ENCODE measurements around the gene NHSL2.

The NHSL2 gene

GRCh38 chrX:72021975-72022374, 111.3 kb downstream of the NHSL2 start:
- DNase-seq, result peak; percentile 15

GRCh38 chrX:72023071-72023470, 112.4 kb downstream of the NHSL2 start:
- DNase-seq, result no peak

GRCh38 chrX:72025236-72025770, 114.7 kb downstream of the NHSL2 start:
- DNase-seq, result no peak

- no peak for DNase-seq
Observed at GRCh38 chrX:72026341-72027023, 115.8 kb downstream of the NHSL2 start.

- DNase-seq, result no peak
Observed at GRCh38 chrX:72027024-72027913, 116.6 kb downstream of the NHSL2 start.

- DNase-seq, result no peak
Observed at GRCh38 chrX:72027914-72028307, 117.3 kb downstream of the NHSL2 start.

- no peak for DNase-seq
Observed at GRCh38 chrX:72028701-72029470, 118.2 kb downstream of the NHSL2 start.

- DNase-seq, result no peak
Observed at GRCh38 chrX:72029483-72030411, 119.1 kb downstream of the NHSL2 start.

GRCh38 chrX:72030431-72030830, 119.8 kb downstream of the NHSL2 start:
- DNase-seq, result no peak

GRCh38 chrX:72031118-72031517, 120.5 kb downstream of the NHSL2 start:
- no peak for DNase-seq

GRCh38 chrX:72031634-72032033, 121.0 kb downstream of the NHSL2 start:
- DNase-seq, result no peak

- no peak for DNase-seq
Observed at GRCh38 chrX:72037601-72038000, 127.0 kb downstream of the NHSL2 start.

GRCh38 chrX:72038016-72038415, 127.4 kb downstream of the NHSL2 start:
- DNase-seq, result no peak

GRCh38 chrX:72038868-72039267, 128.2 kb downstream of the NHSL2 start:
- DNase-seq, result no peak

GRCh38 chrX:72040506-72040905, 129.9 kb downstream of the NHSL2 start:
- peak; percentile 6 for DNase-seq

- no peak for DNase-seq
Observed at GRCh38 chrX:72041176-72041575, 130.5 kb downstream of the NHSL2 start.

GRCh38 chrX:72041871-72042851, 131.5 kb downstream of the NHSL2 start:
- peak; percentile 33 for DNase-seq

- DNase-seq, result no peak
Observed at GRCh38 chrX:72042852-72043248, 132.2 kb downstream of the NHSL2 start.

- DNase-seq, result no peak
Observed at GRCh38 chrX:72043636-72044035, 133.0 kb downstream of the NHSL2 start.

- DNase-seq, result no peak
Observed at GRCh38 chrX:72045141-72045540, 134.5 kb downstream of the NHSL2 start.

All from NCI-H1694 (cell line).